ENCODE data around the gene SEMA3A.
"Not testable (repeated sequence)": the region's sequence is repeated elsewhere in the genome, so short reads cannot be mapped to it uniquely, and the experiment has no call there.

SEMA3A gene

GRCh38 chr7:84107259-84107658 lies 87.3 kb downstream of the SEMA3A start:
- no peak for DNase-seq

DNA sequence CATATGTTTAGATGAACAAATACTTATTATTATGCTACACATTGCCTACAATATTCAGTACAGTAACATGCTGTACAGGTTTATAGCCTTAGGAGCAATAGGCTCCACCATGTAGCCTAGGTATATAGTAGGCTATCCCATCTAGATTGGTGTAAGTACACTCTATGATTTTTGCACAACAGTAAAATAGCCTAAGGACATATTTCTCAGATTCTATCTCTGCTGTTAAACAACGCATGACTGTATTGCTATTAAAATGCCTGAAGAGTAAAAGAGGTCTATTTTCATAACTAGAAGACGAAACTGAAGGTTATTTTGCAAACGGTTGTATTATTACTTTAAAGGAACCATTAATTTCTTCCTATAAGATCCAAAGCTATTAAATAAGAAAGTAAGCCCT lies 88.3 kb downstream of the SEMA3A start:
- no peak for DNase-seq

DNA sequence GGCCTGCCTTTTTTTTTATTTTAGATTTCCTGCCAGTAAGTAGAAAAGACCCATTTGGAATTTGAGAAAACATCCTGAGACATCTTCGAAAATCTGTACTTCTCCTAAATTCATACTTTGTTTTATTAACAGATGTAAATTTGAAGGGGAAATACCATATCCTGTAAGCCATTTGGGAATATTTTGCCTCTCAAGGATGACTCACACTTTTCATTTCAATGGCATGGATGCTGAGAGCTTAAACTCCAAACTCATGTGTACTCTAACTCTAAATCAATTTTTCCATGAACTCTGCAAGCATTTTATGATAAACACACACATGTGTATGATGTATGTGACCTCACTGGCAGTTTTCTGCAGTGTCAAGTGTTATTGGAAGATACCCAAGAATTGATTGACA lies 89.0 kb downstream of the SEMA3A start:
- DNase-seq, result no peak

GRCh38 chr7:84104826-84105225 lies 89.8 kb downstream of the SEMA3A start:
- no peak for DNase-seq

GRCh38 chr7:84102213-84102612 lies 92.4 kb downstream of the SEMA3A start:
- no peak for DNase-seq

- peak; percentile 32 for DNase-seq
Measured at GRCh38 chr7:84100866-84101265, 93.7 kb downstream of the SEMA3A start.

DNA sequence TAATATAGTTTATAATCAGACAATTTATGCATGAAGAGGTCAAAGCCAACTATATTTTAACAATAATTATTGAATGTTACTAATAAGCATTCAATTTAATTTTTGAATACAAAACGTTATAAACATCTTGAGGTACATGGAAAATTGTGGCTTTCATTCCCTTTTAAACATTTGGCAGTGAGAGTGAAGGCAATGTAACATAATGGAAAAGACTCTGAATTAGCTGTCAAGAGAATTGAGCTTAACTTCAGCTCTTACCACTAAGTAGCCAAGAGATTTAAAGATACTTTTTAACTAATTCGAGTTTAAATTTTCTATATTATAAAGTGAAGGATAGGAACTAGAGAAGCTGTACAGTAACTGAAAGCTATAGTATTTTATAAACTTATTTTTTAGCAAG lies 98.6 kb downstream of the SEMA3A start:
- no peak for DNase-seq

GRCh38 chr7:84092207-84092606 lies 102.4 kb downstream of the SEMA3A start:
- no peak for DNase-seq

GRCh38 chr7:84091318-84091717 lies 103.3 kb downstream of the SEMA3A start:
- DNase-seq, result no peak

DNA sequence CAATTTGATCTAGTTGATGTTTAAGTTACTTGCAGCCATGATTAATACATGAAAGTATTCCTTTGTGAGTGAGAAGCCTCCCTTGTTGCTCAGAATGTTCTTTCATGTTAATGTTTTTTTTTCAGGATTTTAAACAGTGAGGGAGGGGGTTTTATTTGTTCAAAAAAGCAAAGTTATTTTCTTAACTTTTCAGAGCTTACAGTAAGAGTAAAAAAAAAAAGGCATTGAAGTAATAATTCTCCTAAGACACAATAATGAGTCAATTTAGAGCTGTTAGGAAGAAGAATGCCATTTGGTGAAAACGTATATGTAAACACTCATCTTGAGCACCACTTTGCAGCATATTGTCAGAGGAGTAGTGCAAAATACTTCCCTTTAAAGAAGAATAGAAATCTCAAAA lies 105.8 kb downstream of the SEMA3A start:
- no peak for DNase-seq

DNA sequence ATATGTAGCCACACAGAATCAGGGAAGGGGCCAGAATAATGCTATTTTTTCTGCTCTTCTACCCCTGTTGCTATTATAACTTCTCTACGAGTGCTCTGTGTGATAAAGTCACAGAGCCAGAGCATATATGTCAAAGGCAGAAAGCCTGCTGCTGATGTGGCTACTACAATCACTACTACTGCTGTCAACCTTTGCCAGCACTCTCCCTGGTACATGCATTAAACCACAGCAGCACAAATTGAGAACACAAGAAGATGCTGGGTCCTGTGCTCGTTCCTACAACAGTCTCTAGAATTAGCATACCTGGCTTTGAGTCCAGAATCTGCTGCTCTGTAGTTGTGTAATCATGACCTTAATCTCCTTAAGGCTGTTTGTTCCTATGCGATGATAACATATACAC lies 108.6 kb downstream of the SEMA3A start:
- no peak for DNase-seq

DNA sequence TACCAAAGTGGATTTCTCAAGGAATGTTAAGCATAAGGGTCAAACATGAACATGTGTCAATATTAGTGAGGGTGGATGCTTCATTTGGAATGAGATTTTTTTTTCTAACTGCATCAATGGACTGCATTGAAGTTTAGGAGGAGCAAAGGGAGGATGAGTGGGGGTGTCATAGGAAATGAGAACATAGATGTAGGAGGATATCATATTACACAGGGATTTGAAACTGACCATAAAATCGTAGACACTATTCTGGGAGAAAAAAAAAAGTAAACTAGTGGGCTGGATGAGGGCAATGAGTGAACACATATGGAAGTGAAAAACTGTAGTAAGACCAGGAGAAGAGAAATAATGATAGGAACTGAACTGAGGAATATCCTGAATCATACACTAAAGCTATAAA lies 109.4 kb downstream of the SEMA3A start:
- DNase-seq, result peak; percentile 38

DNA sequence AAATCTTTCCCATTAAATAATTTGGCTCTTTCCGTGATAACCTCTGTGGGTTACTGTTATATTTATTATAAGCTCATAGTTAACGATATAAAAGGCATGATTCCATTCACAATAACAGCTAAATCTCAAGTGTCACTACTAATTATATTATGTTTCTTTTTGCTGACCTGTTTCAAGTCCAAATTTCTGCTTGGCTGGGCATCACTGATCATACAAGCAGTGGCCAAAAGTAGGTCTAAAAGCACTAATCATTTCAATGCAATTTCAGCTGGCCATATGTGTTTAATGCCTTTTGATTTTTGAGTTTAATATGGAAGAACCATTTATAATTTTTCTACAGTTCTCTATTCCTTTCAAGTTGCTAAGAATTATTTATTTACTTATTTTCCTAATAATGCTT lies 110.7 kb downstream of the SEMA3A start:
- no peak for DNase-seq

GRCh38 chr7:84081973-84082522 lies 112.5 kb downstream of the SEMA3A start:
- DNase-seq, result no peak

- no peak for DNase-seq
Measured at GRCh38 chr7:84077336-84077735, 117.3 kb downstream of the SEMA3A start.

DNA sequence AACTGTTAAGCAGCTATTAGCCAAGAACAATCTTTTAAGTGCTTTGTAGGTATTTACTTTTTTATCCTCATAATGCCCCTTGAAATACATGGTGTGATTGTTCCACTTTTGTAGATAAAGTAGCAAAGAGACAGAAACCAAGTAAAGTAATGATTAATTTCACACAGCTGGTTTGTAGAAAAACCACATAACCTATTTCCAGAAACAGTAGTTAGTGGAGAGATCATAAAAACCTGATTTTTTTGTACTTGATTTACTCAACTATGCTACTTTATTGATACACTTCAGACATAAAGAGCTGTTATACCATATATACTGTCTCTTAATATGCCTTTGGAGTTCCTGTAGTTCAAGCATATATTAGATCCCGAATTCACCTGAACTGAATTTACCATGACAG lies 118.4 kb downstream of the SEMA3A start:
- DNase-seq, result no peak

DNA sequence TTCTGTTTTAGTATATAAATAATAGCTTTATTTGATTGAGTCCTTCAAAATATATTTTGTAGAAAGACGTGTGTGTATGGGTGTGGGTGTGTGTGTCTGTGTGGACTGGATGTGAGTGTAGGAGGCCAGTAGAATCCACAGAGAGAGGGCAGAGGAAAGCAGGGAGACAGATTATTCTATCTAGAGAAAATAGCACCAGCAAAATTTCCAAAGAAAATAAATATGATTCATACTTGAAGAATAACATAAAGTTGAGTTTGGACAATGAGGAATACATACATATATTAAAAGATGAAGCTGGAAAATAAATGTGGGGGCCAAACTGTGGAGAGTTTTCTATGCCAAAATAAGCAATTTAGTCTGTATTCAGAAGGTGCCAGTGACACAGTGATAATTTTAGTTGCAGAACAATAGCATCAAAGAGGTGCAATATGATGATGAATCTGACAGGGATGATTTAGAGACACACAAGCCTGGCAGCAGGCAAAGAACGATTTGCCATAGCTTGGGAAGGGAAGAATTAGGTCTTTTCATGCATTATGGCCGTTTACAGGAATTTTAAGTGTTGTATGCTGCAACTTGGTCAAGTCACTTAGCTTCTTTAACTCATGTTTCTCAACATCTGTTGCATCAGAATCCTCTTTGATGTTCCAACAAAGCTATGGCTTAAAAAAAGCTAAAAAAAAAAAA lies 121.3 kb downstream of the SEMA3A start:
- DNase-seq, result no peak

- DNase-seq, result no peak
Measured at GRCh38 chr7:84070770-84071169, 123.8 kb downstream of the SEMA3A start.

- DNase-seq, result no peak
Measured at GRCh38 chr7:84069999-84070500, 124.5 kb downstream of the SEMA3A start.

GRCh38 chr7:84069033-84069432 lies 125.6 kb downstream of the SEMA3A start:
- no peak for DNase-seq

DNA sequence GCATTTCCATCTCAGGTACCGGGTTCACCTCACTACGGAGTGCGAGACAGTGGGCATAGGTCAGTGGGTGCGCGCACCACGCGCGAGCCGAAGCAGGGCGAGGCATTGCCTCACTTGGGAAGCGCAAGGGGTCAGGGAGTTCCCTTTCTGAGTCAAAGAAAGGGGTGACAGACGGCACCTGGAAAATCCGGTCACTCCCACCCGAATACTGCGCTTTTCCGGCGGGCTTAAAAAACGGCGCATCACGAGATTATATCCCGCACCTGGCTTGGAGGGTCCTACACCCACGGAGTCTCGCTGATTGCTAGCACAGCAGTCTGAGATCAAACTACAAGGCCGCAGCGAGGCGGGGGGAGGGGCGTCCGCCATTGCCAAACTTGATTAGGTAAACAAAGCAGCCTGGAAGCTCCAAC lies 132.1 kb downstream of the SEMA3A start:
- DNase-seq, result not testable (repeated sequence)

DNA sequence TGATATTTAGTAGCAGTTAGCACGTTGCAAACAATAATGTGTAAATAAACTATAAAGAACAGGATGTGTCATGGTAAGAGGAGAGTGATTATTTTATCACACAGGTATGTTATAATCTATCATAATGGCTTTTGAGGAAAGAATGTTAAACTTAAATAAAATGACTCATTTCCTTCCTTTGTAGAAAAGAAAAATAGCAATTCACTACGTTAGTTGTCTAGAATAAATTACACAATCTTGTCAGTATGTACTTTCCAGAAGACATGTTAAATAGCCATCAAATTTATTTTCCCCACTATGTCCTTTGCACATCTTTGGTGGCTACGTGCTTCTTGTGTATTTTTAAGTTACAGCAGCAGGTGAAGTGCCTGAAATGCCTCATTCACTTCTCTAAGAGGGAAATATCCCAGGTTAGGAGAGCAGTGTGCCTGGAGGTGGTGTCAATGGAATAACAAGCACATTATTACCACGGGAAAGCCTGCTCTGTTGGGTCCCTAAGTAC lies 133.8 kb downstream of the SEMA3A start:
- no peak for DNase-seq

GRCh38 chr7:84060000-84060399 lies 134.6 kb downstream of the SEMA3A start:
- no peak for DNase-seq

DNA sequence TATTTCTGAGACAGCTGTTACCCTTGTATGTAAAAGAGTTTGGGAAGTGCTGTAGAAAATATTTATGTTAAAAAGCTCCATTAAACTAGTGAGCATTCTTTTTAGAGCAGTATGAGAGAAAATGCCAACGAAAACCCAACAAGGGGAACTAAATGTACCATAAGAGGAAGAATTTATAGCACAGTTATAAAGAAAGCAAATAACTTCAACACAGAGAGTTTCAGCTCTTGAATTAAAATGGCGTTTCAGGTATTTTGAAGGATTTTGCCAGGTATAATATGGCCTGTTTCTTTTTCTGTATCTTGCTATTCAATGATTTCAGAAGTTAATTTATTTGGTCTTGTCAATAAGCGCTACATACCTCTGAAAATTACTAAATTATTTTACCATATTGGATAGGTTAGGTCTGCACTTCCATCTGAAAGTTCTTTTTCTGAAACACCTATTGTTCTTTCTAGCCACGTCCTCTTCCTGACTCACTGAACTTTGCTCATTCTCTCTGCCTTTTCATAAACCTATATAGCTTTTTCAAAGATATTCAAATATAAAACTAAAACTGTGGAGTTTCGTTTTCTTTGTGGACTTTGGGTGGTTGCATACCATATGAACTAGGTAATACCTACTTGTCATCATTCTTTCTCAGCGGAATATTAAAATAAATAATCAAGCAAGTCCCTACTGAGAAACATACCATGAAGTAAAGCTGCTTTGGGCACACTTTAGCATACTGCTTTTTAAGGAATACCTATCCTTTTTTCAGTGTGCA lies 136.1 kb downstream of the SEMA3A start:
- peak; percentile 43 for DNase-seq
